Thymus (tissue), 11 donors: ENCODE results near the gene GNG12. TPM values are rescaled to one million over a fixed set of nuclear protein-coding genes. Genes with fewer than 3 reads are reported as not detected.

ENCODE experiments used
- DNase-seq, 9 donors: peaks; one replicate each; pipeline ENCODE4 v3.0.0-alpha.2; 2013; ENCODE audit warnings: low spot score in 9 of 9, low read depth in 6 of 9, missing footprints in 1 of 9
- H3K27ac ChIP-seq, 2 donors: one replicate each; pipeline ENCODE4 v1.5.1; 2013; ENCODE audit warnings: control low read depth in 1 of 2, low read depth in 1 of 2, low read length in 1 of 2, mild to moderate bottlenecking in 1 of 2, moderate library complexity in 1 of 2
- H3K27me3 ChIP-seq, 2 donors: one replicate each; pipeline ENCODE4 v1.5.1; 2013; ENCODE audit warnings: low read length in 1 of 2; ENCODE audit not compliant: control insufficient read depth in 2 of 2, insufficient read depth in 1 of 2
- H3K36me3 ChIP-seq, 2 donors: one replicate each; pipeline ENCODE4 v1.5.1; 2013; ENCODE audit warnings: low read length in 1 of 2, mild to moderate bottlenecking in 1 of 2, moderate library complexity in 1 of 2; ENCODE audit not compliant: control insufficient read depth in 2 of 2, insufficient read depth in 2 of 2
- H3K4me1 ChIP-seq, 2 donors: one replicate each; pipeline ENCODE4 v1.5.1; 2013; ENCODE audit warnings: low read length in 2 of 2; ENCODE audit not compliant: control insufficient read depth in 2 of 2, insufficient read depth in 2 of 2
- H3K4me3 ChIP-seq, 2 donors: one replicate each; pipeline ENCODE4 v1.5.1; 2013; ENCODE audit warnings: low read length in 2 of 2, control low read depth in 1 of 2, mild to moderate bottlenecking in 1 of 2
- H3K9me3 ChIP-seq, 2 donors: one replicate each; pipeline ENCODE4 v1.5.1; 2013; ENCODE audit warnings: low read length in 1 of 2, mild to moderate bottlenecking in 1 of 2; ENCODE audit not compliant: control insufficient read depth in 2 of 2, insufficient read depth in 1 of 2
- WGBS: extraction: QIAGEN DNeasy Blood & Tissue Kit; methylation state at CpG from one replicate; pipeline ENCODE4 v1.1.7; 2013; 5-methylcytosine and 5-hydroxymethylcytosine counted together
- polyA plus RNA-seq: library from polyadenylated mRNA; stranded (reverse); fragments of 200-250 nt; gene quantifications from one replicate; pipeline ENCODE4 v1.2.3, GENCODE V29; 2013
- total RNA-seq: library from RNA; stranded (reverse); fragments of 120-200 nt; gene quantifications from one replicate; pipeline ENCODE4 v1.2.4, GENCODE V29; 2013
- donor health status: healthy.

Gene GNG12
- total and polyA plus RNA-seq, 2 donors: 14.8 to 19.3 TPM

DNA sequence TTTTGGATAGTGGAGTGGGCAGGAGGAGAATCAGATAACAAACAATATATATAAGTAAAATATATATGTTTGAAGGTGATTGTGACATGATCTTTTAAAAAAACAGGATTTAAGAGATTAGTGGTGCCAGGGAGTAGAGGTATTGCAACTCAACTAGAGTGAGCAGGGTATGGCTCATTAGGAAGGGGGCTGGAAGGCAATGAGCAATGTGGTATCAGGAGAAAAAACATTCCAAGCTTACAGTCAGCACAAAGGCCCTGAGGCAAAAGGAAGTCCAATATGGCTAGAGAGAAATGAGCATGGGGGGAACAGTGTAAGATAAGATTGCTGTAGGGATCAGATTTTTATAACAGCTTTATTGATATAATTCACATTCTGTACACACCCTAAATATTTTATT is 153.6 kb downstream of the GNG12 start:
- H3K9me3 ChIP-seq: no peaks in the 10 kb centered on the region
- no peak overlapping the region for H3K27ac ChIP-seq
- no peak for DNase-seq
- H3K4me1 ChIP-seq: peaks cover 17 to 23% of the 10 kb centered on the region in 2 donors
- no peaks in the 10 kb centered on the region for H3K27me3 ChIP-seq
- no peaks in the 10 kb centered on the region for H3K36me3 ChIP-seq
- H3K4me3 ChIP-seq: no peak overlapping the region

DNA sequence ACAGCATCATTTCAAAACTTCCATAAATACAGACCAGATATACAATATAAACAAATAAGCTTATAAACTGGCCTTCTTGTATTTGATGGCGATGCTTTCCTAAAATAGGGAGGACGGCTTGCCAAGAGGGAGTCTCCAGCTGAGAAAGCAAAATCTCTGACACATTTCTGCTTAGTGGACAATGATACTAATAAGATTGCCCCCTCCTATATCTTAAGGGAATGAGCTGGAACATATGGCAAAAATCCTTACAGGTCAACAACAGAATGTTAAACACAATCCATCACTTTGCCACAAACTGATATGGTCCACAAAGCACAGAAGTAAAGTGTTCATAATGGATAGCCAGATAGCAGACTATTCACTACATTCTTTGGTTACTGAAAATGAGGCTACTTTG is 155.3 kb downstream of the GNG12 start:
- H3K9me3 ChIP-seq: no peaks in the 10 kb centered on the region
- WGBS: over 99% methylated on average over 2 of the region's 2 CpGs
- H3K36me3 ChIP-seq: no peaks in the 10 kb centered on the region
- H3K4me3 ChIP-seq: no peak overlapping the region
- no peak overlapping the region for H3K27ac ChIP-seq
- H3K27me3 ChIP-seq: no peaks in the 10 kb centered on the region
- H3K4me1 ChIP-seq: peaks cover 14 to 22% of the 10 kb centered on the region in 2 donors
- no peak for DNase-seq

DNA sequence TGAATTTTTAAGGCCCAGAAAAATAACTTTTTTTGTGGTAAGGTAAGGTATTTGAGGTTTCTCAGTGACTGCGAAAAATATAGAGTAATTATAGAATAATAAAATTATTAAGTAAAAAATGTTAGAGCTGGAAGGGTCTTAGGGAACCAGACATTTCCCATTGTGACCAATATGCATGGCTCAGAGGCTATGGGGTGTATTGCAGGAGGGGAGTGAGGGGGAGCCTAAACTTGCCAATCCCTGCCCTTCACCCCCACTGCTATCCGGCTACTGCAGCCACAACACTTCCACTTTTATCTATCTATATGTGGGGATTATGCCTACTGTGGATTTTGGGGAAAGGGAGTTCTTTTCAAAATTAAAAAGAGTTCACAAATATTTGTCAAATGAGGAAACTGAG is 155.9 kb downstream of the GNG12 start:
- Histone ChIP-seq H3K27me3 (no peaks in the 10 kb centered on the region), H3K27ac (no peak overlapping the region), H3K4me3 (no peak overlapping the region), H3K9me3 (no peaks in the 10 kb centered on the region), H3K4me1 (peaks cover 14 to 22% of the 10 kb centered on the region in 2 donors), H3K36me3 (no peaks in the 10 kb centered on the region)
- 96% methylated on average over 2 of the region's 2 CpGs for WGBS
- DNase-seq: no peak

DNA sequence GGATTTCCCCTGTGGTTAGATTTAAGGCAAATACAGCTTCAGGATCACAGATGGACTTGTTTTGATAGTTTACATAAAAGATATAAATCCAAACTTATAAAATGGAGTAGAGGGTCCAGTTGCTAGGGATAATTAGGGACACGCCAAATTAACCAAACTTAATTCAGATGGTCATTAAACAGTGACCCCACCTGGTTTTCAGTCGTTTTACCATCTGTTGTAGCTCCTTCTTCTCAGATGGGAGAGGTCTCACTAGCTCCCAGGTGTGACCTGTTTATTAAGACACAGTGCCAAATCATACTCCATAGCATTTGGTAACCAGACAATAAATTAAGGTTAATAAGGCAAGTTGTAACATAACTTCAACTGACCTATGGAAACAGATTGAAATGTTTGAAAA is 156.3 kb downstream of the GNG12 start:
- Histone ChIP-seq H3K4me1 (peaks cover 14 to 22% of the 10 kb centered on the region in 2 donors), H3K36me3 (no peaks in the 10 kb centered on the region), H3K9me3 (no peaks in the 10 kb centered on the region), H3K4me3 (no peak overlapping the region), H3K27me3 (no peaks in the 10 kb centered on the region), H3K27ac (no peak overlapping the region)
- no peak for DNase-seq
- 89% methylated on average over 2 of the region's 2 CpGs for WGBS

DNA sequence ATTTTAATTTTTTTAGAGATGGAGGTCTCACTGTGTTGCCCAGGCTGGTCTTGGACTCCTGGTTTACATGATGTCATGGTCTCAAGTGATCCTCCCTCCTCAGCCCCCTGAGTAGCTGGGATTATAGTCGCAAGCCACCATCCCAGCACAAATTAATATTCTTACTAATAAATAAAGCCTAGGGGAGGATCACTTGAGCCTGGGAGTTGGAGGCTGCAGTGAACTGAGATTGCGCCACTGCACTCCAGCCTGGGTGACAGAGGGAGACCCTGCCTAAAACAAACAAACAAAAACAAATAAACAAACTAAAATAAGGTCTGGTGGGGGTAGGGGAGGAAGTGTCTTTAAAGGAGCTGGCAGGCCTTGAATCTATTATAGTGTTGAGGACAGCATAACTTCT is 157.0 kb downstream of the GNG12 start:
- H3K27ac ChIP-seq: no peak overlapping the region
- over 99% methylated on average over 2 of the region's 2 CpGs for WGBS
- no peaks in the 10 kb centered on the region for H3K27me3 ChIP-seq
- DNase-seq: no peak
- no peaks in the 10 kb centered on the region for H3K9me3 ChIP-seq
- no peaks in the 10 kb centered on the region for H3K36me3 ChIP-seq
- peaks cover 14 to 22% of the 10 kb centered on the region in 2 donors for H3K4me1 ChIP-seq
- no peak overlapping the region for H3K4me3 ChIP-seq

DNA sequence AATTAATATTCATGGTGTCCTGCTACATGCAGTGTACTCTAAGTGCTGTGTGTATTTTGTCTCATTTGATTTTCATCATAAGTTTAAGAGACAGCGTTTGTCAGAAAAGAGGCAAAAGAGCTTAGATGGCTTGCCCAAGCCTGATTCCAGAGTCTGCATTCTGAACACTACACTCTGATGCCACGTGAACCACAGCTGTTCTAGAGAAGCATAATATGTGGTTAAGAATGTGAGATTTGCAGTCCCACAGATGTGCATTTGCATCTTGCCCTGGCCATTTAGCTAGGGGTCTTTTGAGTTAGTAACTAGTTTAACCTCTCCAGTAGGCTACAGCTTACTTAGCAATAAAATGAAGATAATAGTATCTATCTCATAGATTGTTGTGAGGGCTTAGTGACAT is 157.5 kb downstream of the GNG12 start:
- Histone ChIP-seq H3K36me3 (no peaks in the 10 kb centered on the region), H3K4me1 (peaks cover 14 to 22% of the 10 kb centered on the region in 2 donors), H3K27ac (no peak overlapping the region), H3K9me3 (no peaks in the 10 kb centered on the region), H3K27me3 (no peaks in the 10 kb centered on the region), H3K4me3 (no peak overlapping the region)
- 13% methylated on average over 2 of the region's 2 CpGs for WGBS
- DNase-seq: peak in 6 of 9 donors; percentile 23 to 67 (median 30)

DNA sequence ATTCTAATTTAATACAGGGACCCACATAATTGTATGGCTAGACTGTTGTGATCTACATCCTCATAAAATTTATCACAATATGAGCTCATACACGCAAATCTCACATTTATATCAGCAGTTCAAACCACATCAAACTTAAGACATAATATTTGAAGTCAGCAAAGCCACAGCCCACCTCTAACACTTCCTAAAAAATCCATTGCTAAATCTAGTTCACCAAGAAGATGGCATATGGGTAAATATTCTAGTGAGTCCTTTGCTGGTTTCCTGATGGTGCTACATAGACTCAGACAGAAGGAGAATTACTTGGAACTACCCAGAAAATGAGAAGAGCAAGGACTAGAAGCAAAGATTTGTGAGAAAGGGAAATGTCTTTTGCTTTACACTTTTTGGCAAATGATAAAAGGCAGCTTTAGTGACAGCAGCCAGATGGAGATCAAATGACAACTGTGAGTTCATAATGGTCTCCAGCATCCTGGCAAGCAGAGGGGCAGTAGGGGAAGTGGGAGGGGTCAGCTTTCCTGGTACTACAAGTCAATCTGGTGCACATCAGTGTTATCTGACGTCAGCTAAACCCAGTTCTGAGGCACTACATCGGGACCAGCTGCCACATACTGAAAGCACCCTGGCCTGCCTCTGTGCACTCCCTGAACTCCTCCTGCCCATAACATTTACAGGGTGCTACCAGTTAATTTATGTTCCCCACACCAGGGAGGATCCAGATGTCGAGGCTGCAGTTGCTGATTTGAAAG is 158.8 kb downstream of the GNG12 start:
- H3K36me3 ChIP-seq: no peaks in the 10 kb centered on the region
- 1% methylated on average over 4 of the region's 4 CpGs for WGBS
- H3K27me3 ChIP-seq: no peaks in the 10 kb centered on the region
- H3K4me1 ChIP-seq: peaks cover 14 to 22% of the 10 kb centered on the region in 2 donors
- no peak overlapping the region for H3K4me3 ChIP-seq
- H3K27ac ChIP-seq: peak overlapping the region in 1 of 2 donors; percentile 43
- no peaks in the 10 kb centered on the region for H3K9me3 ChIP-seq
- DNase-seq: peak in 7 of 9 donors; percentile 26 to 72 (median 47)

DNA sequence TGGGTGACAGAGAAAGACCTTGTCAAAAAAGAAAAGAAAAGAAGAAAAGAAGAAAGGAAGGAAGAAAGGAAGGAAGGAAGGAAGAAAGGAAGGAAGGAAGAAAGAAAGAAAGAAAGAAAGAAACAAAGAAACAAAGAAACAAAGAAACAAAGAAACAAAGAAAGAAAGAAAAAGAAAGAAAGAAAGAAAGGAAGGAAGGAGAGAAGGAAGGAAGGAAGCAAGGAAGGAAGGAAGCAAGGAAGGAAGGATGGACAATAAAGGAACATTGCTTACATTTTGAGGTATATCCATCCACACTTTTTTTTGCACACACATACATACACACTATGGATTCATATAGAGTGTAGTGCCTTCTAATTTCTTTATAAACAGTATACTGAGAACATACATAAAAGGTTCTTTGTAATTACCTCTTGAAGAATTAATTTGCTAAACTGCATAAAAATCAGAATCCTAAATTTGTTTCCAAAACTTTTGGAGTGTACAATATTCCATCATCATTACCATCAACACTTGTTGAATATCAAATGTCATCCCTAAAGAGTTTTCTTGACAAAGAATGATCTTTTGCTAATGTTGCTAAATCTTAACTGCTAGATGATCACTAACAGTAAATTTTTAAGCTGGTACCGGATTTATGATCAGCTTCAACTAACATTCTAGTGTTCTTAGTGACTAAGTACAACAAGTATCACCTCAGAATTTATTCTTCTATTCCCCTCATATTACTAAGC is 159.6 kb downstream of the GNG12 start:
- H3K27ac ChIP-seq: no peak overlapping the region
- H3K27me3 ChIP-seq: no peaks in the 10 kb centered on the region

GRCh38 chr1:67672260-67672803 is 160.9 kb downstream of the GNG12 start:
- no peaks in the 10 kb centered on the region for H3K36me3 ChIP-seq
- peaks cover 14 to 22% of the 10 kb centered on the region in 2 donors for H3K4me1 ChIP-seq
- no peak for DNase-seq
- H3K27me3 ChIP-seq: no peaks in the 10 kb centered on the region
- H3K4me3 ChIP-seq: no peak overlapping the region
- no peaks in the 10 kb centered on the region for H3K9me3 ChIP-seq
- 97% methylated on average over 1 of the region's 1 CpG for WGBS
- H3K27ac ChIP-seq: no peak overlapping the region

More for the DNA sequence above, 159.6 kb downstream of the GNG12 start:
- Histone ChIP-seq H3K9me3 (no peaks in the 10 kb centered on the region), H3K36me3 (no peaks in the 10 kb centered on the region), H3K4me3 (no peak overlapping the region), H3K4me1 (peaks cover 14 to 22% of the 10 kb centered on the region in 2 donors)
- DNase-seq: no peak
- WGBS: 93% methylated on average over 1 of the region's 1 CpG
